BE2C (cell line): ENCODE measurements around the gene NDUFS6.
"Not testable (repeated sequence)": the region's sequence is repeated elsewhere in the genome, so short reads cannot be mapped to it uniquely, and the experiment has no call there.

ENCODE experiments used
- DNase-seq: peaks from one replicate; pipeline ENCODE4 v3.0.0-alpha.2; 2020
- H3K27me3 ChIP-seq: fragments of 250-450 bp; sonication (Bioruptor Pico); 2 replicates; pipeline ENCODE4 v1.5.1; 2020; ENCODE audit warnings: mild to moderate bottlenecking
- H3K36me3 ChIP-seq: fragments of 250-450 bp; sonication (Bioruptor Pico); 2 replicates; pipeline ENCODE4 v1.5.1; 2020; ENCODE audit warnings: mild to moderate bottlenecking
- H3K4me1 ChIP-seq: fragments of 250-450 bp; sonication (Bioruptor Pico); 2 replicates; pipeline ENCODE4 v1.5.1; 2020
- H3K4me3 ChIP-seq: 2 replicates; pipeline ENCODE4 v1.5.1; 2011; ENCODE audit warnings: low read depth, low read length
- H3K9me3 ChIP-seq: fragments of 250-450 bp; sonication (Bioruptor Pico); 2 replicates; pipeline ENCODE4 v1.5.1; 2020
- CTCF ChIP-seq: IDR thresholded peaks from 2 replicates; pipeline ENCODE4 v1.5.1; 2012; ENCODE audit warnings: mild to moderate bottlenecking, low read depth, low read length

Gene NDUFS6

GRCh38 chr5:1840741-1841521 is 39.7 kb downstream of the NDUFS6 start:
- H3K4me1 ChIP-seq: no peaks in the 10 kb centered on the region
- no peak for TF ChIP-seq CTCF
- H3K9me3 ChIP-seq: no peaks in the 10 kb centered on the region
- peak; percentile 58 for DNase-seq
- peaks cover 61% of the 10 kb centered on the region for H3K27me3 ChIP-seq
- no peak overlapping the region for H3K4me3 ChIP-seq
- H3K36me3 ChIP-seq: no peaks in the 10 kb centered on the region

- Histone ChIP-seq H3K9me3 (no peaks in the 10 kb centered on the region), H3K4me3 (no peak overlapping the region), H3K4me1 (no peaks in the 10 kb centered on the region), H3K27me3 (peaks cover 49% of the 10 kb centered on the region), H3K36me3 (no peaks in the 10 kb centered on the region)
- DNase-seq: no peak
- no peak for TF ChIP-seq CTCF
Observed at GRCh38 chr5:1842004-1842819, 41.0 kb downstream of the NDUFS6 start.

- not testable (repeated sequence) for H3K4me1 ChIP-seq, DNase-seq, H3K4me3 ChIP-seq, H3K36me3 ChIP-seq, H3K9me3 ChIP-seq
- peaks cover 39% of the 10 kb centered on the region for H3K27me3 ChIP-seq
Observed at GRCh38 chr5:1843761-1844160, 42.6 kb downstream of the NDUFS6 start.

GRCh38 chr5:1844708-1845436 is 43.7 kb downstream of the NDUFS6 start:
- no peaks in the 10 kb centered on the region for H3K36me3 ChIP-seq
- no peaks in the 10 kb centered on the region for H3K4me1 ChIP-seq
- DNase-seq: no peak
- H3K9me3 ChIP-seq: no peaks in the 10 kb centered on the region
- peaks cover 34% of the 10 kb centered on the region for H3K27me3 ChIP-seq
- no peak overlapping the region for H3K4me3 ChIP-seq
- TF ChIP-seq CTCF: no peak

GRCh38 chr5:1845696-1846095 is 44.5 kb downstream of the NDUFS6 start:
- H3K36me3 ChIP-seq: no peaks in the 10 kb centered on the region
- no peaks in the 10 kb centered on the region for H3K4me1 ChIP-seq
- DNase-seq: no peak
- TF ChIP-seq CTCF: no peak
- no peak overlapping the region for H3K4me3 ChIP-seq
- peaks cover 33% of the 10 kb centered on the region for H3K27me3 ChIP-seq
- no peaks in the 10 kb centered on the region for H3K9me3 ChIP-seq

- DNase-seq: no peak
- Histone ChIP-seq H3K36me3 (no peaks in the 10 kb centered on the region), H3K9me3 (no peaks in the 10 kb centered on the region), H3K4me3 (no peak overlapping the region), H3K4me1 (no peaks in the 10 kb centered on the region), H3K27me3 (peaks cover 35% of the 10 kb centered on the region)
- no peak for TF ChIP-seq CTCF
Observed at GRCh38 chr5:1846583-1846982, 45.4 kb downstream of the NDUFS6 start.
